GM12878 (cell line): ENCODE measurements around the gene NIPAL4. TPM values are rescaled to one million over a fixed set of nuclear protein-coding genes. Genes with fewer than 3 reads are reported as not detected.
A peak's percentile ranks its signal among the peaks of the same experiment; 100 is the strongest.

Experiments
- ATF3 ChIP-seq: IDR thresholded peaks from 2 replicates; pipeline ENCODE4 v1.6.1; 2011; ENCODE audit warnings: low read depth, mild to moderate bottlenecking, low read length, moderate library complexity, borderline replicate concordance; ENCODE audit errors: extremely low read depth
- ATF7 ChIP-seq: fragments of 450-650 bp; IDR thresholded peaks from 2 replicates; pipeline ENCODE4 v1.6.1; 2016; ENCODE audit warnings: low read depth, mild to moderate bottlenecking
- ESRRA ChIP-seq: IDR thresholded peaks from 2 replicates; pipeline ENCODE4 v1.6.1; 2012; ENCODE audit warnings: mild to moderate bottlenecking, low read length, improper control_type of control experiment
- ETV6 ChIP-seq, 2 experiments: fragments of 450-650 bp in 1 of 2; IDR thresholded peaks in 1 of 2; conservative IDR thresholded peaks in 1 of 2; 2 replicates each; pipeline ENCODE4 v1.6.1; 2014; ENCODE audit warnings: antibody characterized with exemption in 1 of 2, borderline replicate concordance in 1 of 2, low read depth in 1 of 2, mild to moderate bottlenecking in 1 of 2, moderate library complexity in 1 of 2
- FOXM1 ChIP-seq: IDR thresholded peaks from 2 replicates; pipeline ENCODE4 v1.6.1; 2012; ENCODE audit warnings: low read depth, mild to moderate bottlenecking, inconsistent platforms, low read length, moderate library complexity
- IRF4 ChIP-seq: IDR thresholded peaks from 2 replicates; pipeline ENCODE4 v1.6.1; 2011; ENCODE audit warnings: low read depth, low read length
- KAT2A ChIP-seq: conservative IDR thresholded peaks from 2 replicates; pipeline ENCODE4 v1.6.1; 2011; ENCODE audit warnings: low read depth, low read length; ENCODE audit not compliant: control insufficient read depth
- KLF5 ChIP-seq: fragments of 450-650 bp; IDR thresholded peaks from 2 replicates; pipeline ENCODE4 v1.6.1; 2014; ENCODE audit warnings: mild to moderate bottlenecking; ENCODE audit not compliant: partially characterized antibody
- NBN ChIP-seq: fragments of 450-650 bp; IDR thresholded peaks from 2 replicates; pipeline ENCODE4 v1.6.1; 2016
- NR2C2 ChIP-seq: IDR thresholded peaks from 2 replicates; pipeline ENCODE4 v1.6.1; 2011; ENCODE audit warnings: borderline replicate concordance, low read depth; ENCODE audit not compliant: control insufficient read depth, insufficient read length
- RUNX3 ChIP-seq: IDR thresholded peaks from 2 replicates; pipeline ENCODE4 v1.6.1; 2012; ENCODE audit warnings: low read length, inconsistent platforms
- SIN3A ChIP-seq: IDR thresholded peaks from 2 replicates; pipeline ENCODE4 v1.6.1; 2012; ENCODE audit warnings: low read depth, low read length, improper control_type of control experiment
- SMC3 ChIP-seq: IDR thresholded peaks from 2 replicates; pipeline ENCODE4 v1.6.1; 2011; ENCODE audit warnings: low read length, improper control_type of control experiment, borderline replicate concordance
- TCF7 ChIP-seq: IDR thresholded peaks from 2 replicates; pipeline ENCODE4 v1.6.1; 2014; ENCODE audit warnings: antibody characterized with exemption, borderline replicate concordance
- YBX1 ChIP-seq: fragments of 450-650 bp; IDR thresholded peaks from 2 replicates; pipeline ENCODE4 v1.6.1; 2016; ENCODE audit warnings: antibody characterized with exemption
- YY1 ChIP-seq: IDR thresholded peaks from 2 replicates; pipeline ENCODE4 v1.6.1; 2011; ENCODE audit warnings: low read depth, mild to moderate bottlenecking, low read length
- ZNF207 ChIP-seq: fragments of 450-650 bp; IDR thresholded peaks from 2 replicates; pipeline ENCODE4 v1.6.1; 2014; ENCODE audit warnings: antibody characterized with exemption, mild to moderate bottlenecking, borderline replicate concordance
- ZNF384 ChIP-seq: IDR thresholded peaks from 2 replicates; pipeline ENCODE4 v1.6.1; 2012; ENCODE audit warnings: low read depth, mild to moderate bottlenecking, low read length, improper control_type of control experiment, borderline replicate concordance
- polyA plus RNA-seq, 11 experiments: library from polyadenylated mRNA; depleted of rRNA in 4 of 11; unstranded in 6 of 11; stranded (reverse) in 5 of 11; fragments of >200 nt; fragmentation: Nextera tagmentation in 4 of 11; fragmentation: Illumina TruSeq in 1 of 11; extraction: Ambion mirVana in 4 of 11; extraction: Trizol in 1 of 11; gene quantifications; 1 replicate in 1 of 11; 2 replicates in 10 of 11; pipeline versions ENCODE4 v1.2.1 to v1.2.3, GENCODE V29; 2011 to 2016; ENCODE audit warnings: inconsistent platforms in 2 of 11, missing spikeins in 2 of 11, low read depth in 1 of 11
- total RNA-seq, 4 experiments: library from RNA; depleted of rRNA in 3 of 4; stranded (reverse); fragments of >200 nt in 3 of 4; fragmentation: Illumina TruSeq in 1 of 4; extraction: Trizol in 1 of 4; gene quantifications; 2 replicates each; pipeline versions ENCODE4 v1.2.1 to v1.2.3, GENCODE V29; 2013 to 2021
- TF ChIP-seq, protein P1 (sequence below): IDR thresholded peaks from 2 replicates; pipeline ENCODE4 v1.6.1; 2011; ENCODE audit warnings: borderline replicate concordance, low read depth, mild to moderate bottlenecking, moderate library complexity, low read length; ENCODE audit not compliant: insufficient read depth, poor library complexity, severe bottlenecking
- TF ChIP-seq, protein P2 (sequence below): IDR thresholded peaks from 2 replicates; pipeline ENCODE4 v1.6.1; 2012; ENCODE audit warnings: mild to moderate bottlenecking, low read depth, low read length
- TF ChIP-seq, protein P3 (sequence below): IDR thresholded peaks from 2 replicates; pipeline ENCODE4 v1.6.1; 2012; ENCODE audit warnings: low read depth, low read length, improper control_type of control experiment
- TF ChIP-seq, protein P4 (sequence below): fragments of 450-650 bp; IDR thresholded peaks from 2 replicates; pipeline ENCODE4 v1.6.1; 2016; ENCODE audit warnings: mild to moderate bottlenecking

The NIPAL4 gene
- total and polyA plus RNA-seq, 10 of the 15 experiments (the other 5 are each of a cell fraction or from before 2014, with no cell fraction given), result 0.11 to 15.5 (median 5.9) TPM

GRCh38 chr5:157464519-157465171, 4.6 kb downstream of the NIPAL4 start (continued):
- TF ChIP-seq KLF5 (no peak), SMC3 (no peak), ZNF384 (no peak), YY1 (0 out of 2 replicates have a peak, but pooled peaks have one; percentile 23), NR2C2 (no peak), SIN3A (no peak), ETV6 (conservative IDR thresholded peaks at IDR 0.05 in 1 of 2, IDR thresholded peaks at IDR 0.05 in 1 of 2; ENCODE audit: borderline replicate concordance in 1 of 2, low read depth in 1 of 2) (peak in 1 of 2 experiments; percentile 13; a peak in 1 of 4 replicates), RUNX3 (peak; percentile 34; the same call in 1 of the 2 replicates), NBN (peak; percentile 59; the same call in 1 of the 2 replicates), TCF7 (no peak; the same call in 1 of the 2 replicates), ESRRA (no peak), ZNF207 (no peak), ATF7 (peak; percentile 57; the same call in 1 of the 2 replicates), FOXM1 (peak; percentile 26; the same call in 1 of the 2 replicates), KAT2A (no peak), IRF4 (peak; percentile 71; the same call in 1 of the 2 replicates), ATF3 (no peak), YBX1 (no peak)
- TF ChIP-seq, protein P1, sequence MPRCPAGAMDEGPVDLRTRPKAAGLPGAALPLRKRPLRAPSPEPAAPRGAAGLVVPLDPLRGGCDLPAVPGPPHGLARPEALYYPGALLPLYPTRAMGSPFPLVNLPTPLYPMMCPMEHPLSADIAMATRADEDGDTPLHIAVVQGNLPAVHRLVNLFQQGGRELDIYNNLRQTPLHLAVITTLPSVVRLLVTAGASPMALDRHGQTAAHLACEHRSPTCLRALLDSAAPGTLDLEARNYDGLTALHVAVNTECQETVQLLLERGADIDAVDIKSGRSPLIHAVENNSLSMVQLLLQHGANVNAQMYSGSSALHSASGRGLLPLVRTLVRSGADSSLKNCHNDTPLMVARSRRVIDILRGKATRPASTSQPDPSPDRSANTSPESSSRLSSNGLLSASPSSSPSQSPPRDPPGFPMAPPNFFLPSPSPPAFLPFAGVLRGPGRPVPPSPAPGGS, result peak; percentile 82
- TF ChIP-seq, protein P2, sequence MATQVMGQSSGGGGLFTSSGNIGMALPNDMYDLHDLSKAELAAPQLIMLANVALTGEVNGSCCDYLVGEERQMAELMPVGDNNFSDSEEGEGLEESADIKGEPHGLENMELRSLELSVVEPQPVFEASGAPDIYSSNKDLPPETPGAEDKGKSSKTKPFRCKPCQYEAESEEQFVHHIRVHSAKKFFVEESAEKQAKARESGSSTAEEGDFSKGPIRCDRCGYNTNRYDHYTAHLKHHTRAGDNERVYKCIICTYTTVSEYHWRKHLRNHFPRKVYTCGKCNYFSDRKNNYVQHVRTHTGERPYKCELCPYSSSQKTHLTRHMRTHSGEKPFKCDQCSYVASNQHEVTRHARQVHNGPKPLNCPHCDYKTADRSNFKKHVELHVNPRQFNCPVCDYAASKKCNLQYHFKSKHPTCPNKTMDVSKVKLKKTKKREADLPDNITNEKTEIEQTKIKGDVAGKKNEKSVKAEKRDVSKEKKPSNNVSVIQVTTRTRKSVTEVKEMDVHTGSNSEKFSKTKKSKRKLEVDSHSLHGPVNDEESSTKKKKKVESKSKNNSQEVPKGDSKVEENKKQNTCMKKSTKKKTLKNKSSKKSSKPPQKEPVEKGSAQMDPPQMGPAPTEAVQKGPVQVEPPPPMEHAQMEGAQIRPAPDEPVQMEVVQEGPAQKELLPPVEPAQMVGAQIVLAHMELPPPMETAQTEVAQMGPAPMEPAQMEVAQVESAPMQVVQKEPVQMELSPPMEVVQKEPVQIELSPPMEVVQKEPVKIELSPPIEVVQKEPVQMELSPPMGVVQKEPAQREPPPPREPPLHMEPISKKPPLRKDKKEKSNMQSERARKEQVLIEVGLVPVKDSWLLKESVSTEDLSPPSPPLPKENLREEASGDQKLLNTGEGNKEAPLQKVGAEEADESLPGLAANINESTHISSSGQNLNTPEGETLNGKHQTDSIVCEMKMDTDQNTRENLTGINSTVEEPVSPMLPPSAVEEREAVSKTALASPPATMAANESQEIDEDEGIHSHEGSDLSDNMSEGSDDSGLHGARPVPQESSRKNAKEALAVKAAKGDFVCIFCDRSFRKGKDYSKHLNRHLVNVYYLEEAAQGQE, result no peak
- TF ChIP-seq, protein P3, sequence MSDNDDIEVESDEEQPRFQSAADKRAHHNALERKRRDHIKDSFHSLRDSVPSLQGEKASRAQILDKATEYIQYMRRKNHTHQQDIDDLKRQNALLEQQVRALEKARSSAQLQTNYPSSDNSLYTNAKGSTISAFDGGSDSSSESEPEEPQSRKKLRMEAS, result no peak
- TF ChIP-seq, protein P4, sequence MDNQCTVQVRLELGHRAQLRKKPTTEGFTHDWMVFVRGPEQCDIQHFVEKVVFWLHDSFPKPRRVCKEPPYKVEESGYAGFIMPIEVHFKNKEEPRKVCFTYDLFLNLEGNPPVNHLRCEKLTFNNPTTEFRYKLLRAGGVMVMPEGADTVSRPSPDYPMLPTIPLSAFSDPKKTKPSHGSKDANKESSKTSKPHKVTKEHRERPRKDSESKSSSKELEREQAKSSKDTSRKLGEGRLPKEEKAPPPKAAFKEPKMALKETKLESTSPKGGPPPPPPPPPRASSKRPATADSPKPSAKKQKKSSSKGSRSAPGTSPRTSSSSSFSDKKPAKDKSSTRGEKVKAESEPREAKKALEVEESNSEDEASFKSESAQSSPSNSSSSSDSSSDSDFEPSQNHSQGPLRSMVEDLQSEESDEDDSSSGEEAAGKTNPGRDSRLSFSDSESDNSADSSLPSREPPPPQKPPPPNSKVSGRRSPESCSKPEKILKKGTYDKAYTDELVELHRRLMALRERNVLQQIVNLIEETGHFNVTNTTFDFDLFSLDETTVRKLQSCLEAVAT, result no peak
